WERI-Rb-1 (cell line): Measurements from ENCODE around the gene GGN.

Experiments used
- DNase-seq: peaks from one replicate; pipeline ENCODE4 v3.0.0-alpha.2; 2020
- H3K27ac ChIP-seq: fragments of 250-450 bp; sonication (Bioruptor Pico); 2 replicates; pipeline ENCODE4 v1.5.1; 2020; ENCODE audit warnings: mild to moderate bottlenecking, moderate library complexity
- H3K27me3 ChIP-seq: fragments of 250-450 bp; sonication (Bioruptor Pico); 2 replicates; pipeline ENCODE4 v1.5.1; 2021; ENCODE audit warnings: mild to moderate bottlenecking, low read depth, moderate library complexity; ENCODE audit not compliant: insufficient read depth, severe bottlenecking
- H3K36me3 ChIP-seq: fragments of 250-450 bp; sonication (Bioruptor Pico); 2 replicates; pipeline ENCODE4 v1.5.1; 2020; ENCODE audit warnings: mild to moderate bottlenecking, moderate library complexity
- H3K4me3 ChIP-seq: 2 replicates; pipeline ENCODE4 v1.5.1; 2011; ENCODE audit warnings: low read depth, mild to moderate bottlenecking, control low read depth, low read length
- H3K9me3 ChIP-seq: fragments of 250-450 bp; sonication (Bioruptor Pico); 2 replicates; pipeline ENCODE4 v1.5.1; 2021; ENCODE audit warnings: mild to moderate bottlenecking, moderate library complexity; ENCODE audit not compliant: severe bottlenecking
- TF ChIP-seq, protein P1 (sequence below): IDR thresholded peaks from 2 replicates; pipeline ENCODE4 v1.5.1; 2011; ENCODE audit warnings: low read depth, mild to moderate bottlenecking, control low read depth, inconsistent platforms, low read length

The GGN gene

DNA sequence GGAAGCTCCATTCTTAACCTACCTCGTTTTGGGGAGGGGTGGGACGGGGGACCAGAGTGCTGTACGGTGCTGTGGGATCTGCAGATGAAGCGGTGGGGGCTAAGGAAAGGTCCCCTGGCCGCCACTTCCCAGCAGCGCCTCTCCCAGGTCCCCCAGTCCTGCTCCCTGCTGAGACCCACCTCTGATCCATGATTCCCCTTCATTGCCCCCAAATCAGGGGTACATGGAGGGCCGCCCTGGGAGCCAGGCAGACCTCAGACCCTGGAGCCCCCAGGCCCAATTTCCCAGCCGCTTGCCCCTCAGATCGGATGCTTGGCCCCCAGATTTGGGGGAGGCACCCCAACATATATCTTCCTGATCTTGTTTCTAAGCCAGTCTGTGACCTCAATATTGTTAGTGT, 11.2 kb upstream of the GGN start:
- TF ChIP-seq, protein P1, sequence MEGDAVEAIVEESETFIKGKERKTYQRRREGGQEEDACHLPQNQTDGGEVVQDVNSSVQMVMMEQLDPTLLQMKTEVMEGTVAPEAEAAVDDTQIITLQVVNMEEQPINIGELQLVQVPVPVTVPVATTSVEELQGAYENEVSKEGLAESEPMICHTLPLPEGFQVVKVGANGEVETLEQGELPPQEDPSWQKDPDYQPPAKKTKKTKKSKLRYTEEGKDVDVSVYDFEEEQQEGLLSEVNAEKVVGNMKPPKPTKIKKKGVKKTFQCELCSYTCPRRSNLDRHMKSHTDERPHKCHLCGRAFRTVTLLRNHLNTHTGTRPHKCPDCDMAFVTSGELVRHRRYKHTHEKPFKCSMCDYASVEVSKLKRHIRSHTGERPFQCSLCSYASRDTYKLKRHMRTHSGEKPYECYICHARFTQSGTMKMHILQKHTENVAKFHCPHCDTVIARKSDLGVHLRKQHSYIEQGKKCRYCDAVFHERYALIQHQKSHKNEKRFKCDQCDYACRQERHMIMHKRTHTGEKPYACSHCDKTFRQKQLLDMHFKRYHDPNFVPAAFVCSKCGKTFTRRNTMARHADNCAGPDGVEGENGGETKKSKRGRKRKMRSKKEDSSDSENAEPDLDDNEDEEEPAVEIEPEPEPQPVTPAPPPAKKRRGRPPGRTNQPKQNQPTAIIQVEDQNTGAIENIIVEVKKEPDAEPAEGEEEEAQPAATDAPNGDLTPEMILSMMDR, result no peak

DNA sequence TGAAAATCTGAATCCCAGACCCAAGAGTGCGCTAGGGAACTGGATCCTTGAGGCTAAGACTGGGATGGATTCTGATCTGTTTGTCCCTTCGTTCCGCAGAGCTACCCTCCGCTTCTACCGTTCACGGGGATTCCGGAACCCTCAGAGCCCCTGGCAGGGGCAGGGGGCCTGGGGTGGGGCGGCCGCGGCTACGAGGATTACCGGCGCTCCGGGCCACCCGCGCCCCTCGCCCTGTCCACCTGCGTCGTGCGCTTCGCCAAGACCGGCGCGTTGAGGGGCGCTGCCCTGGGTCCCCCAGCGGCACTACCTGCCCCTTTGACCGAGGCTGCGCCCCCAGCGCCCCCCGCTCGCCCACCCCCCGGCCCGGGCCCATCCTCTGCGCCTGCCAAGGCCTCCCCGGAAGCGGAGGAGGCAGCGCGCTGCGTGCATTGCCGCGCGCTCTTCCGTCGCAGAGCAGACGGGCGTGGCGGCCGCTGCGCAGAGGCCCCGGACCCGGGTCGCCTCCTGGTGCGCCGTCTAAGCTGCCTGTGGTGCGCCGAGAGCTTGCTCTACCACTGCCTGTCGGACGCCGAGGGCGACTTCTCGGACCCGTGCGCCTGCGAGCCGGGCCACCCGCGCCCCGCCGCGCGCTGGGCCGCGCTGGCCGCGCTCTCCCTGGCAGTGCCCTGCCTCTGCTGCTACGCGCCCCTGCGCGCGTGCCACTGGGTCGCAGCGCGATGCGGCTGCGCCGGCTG, 7.7 kb upstream of the GGN start:
- Histone ChIP-seq H3K27me3 (no peaks in the 10 kb centered on the region), H3K9me3 (no peaks in the 10 kb centered on the region), H3K4me3 (no peak overlapping the region), H3K36me3 (no peaks in the 10 kb centered on the region), H3K27ac (no peak overlapping the region)
- no peak for DNase-seq
- TF ChIP-seq, protein P1, result no peak

More for the DNA sequence above, 11.2 kb upstream of the GGN start:
- Histone ChIP-seq H3K4me3 (no peak overlapping the region), H3K9me3 (no peaks in the 10 kb centered on the region), H3K27ac (no peak overlapping the region), H3K27me3 (no peaks in the 10 kb centered on the region), H3K36me3 (no peaks in the 10 kb centered on the region)
- no peak for DNase-seq

DNA sequence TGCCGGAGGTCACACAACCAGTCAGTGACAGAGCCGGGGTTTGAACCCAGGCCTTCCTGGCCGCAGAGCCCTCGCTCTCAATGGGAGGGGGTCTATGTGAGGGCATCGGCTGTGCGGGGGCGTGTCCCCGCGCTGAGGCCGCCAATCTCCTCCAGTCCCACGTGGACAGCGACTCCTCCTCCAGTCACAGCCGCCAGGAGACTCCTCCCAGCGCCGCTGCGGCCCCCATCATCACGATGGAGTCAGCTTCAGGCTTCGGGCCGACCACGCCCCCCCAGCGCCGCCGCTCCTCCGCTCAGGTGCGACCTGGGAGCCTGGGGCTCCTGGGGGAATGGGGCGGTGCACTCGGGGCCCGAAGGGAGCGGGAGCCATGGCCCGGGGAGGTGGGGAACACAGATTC, 6.7 kb upstream of the GGN start:
- TF ChIP-seq, protein P1, result no peak
- no peaks in the 10 kb centered on the region for H3K27me3 ChIP-seq
- no peaks in the 10 kb centered on the region for H3K36me3 ChIP-seq
- no peaks in the 10 kb centered on the region for H3K9me3 ChIP-seq
- H3K27ac ChIP-seq, result no peak overlapping the region
- no peak for DNase-seq
- no peak overlapping the region for H3K4me3 ChIP-seq

DNA sequence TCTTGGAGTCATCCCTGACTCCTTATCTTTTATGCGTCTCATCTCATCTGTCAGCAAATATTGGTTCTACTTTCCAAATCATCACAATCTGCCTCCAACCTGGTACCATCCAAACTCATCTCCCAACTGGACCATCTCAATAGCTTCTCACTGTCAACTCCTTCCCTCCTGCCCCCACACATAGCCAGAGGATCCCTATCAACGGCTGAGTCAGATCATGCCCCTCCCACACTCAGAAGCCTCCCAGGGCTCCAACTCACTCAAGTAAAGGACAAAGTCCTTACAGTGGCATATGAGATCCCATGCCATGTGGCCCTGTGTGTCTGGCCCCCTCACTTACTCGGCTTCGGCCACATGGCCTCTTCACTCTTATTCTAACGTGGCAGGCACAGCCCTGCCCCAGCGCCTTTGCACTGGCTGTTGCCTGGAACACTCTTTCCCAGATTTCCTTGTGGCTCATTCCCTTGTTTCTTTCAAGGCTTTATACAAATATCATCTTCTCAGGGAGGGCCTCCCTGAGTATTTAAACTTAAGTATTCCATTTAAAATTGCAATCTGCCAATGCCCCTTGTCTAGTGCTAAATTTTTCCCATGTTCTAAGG, 5.0 kb upstream of the GGN start:
- Histone ChIP-seq H3K9me3 (no peaks in the 10 kb centered on the region), H3K27me3 (no peaks in the 10 kb centered on the region), H3K36me3 (no peaks in the 10 kb centered on the region), H3K4me3 (no peak overlapping the region), H3K27ac (no peak overlapping the region)
- TF ChIP-seq, protein P1, result no peak
- DNase-seq, result no peak

DNA sequence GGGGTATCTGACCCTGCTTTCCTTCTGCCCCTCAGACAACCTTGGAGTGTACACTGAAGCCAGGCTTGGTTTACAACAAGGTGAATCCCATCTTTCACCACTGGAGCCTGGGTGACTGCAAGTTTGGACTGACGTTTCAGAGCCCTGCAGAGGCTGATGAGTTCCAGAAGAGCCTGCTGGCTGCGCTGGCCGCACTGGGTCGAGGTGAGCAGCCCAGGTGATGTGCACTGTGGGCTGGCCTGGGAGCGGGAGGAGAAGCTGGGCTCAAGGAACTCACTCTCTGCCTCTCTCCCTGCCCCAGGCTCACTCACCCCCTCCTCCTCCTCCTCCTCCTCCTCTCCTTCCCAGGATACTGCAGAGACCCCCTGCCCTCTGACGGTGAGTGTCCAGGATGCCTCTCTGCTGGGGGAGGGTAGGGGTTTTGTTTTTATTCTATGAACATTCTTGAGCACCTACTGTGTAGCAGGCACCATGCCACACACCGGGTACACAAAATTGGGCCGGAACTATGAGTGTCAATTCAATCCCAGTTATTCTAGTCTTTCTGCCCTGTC, 4.2 kb upstream of the GGN start:
- H3K27me3 ChIP-seq, result no peaks in the 10 kb centered on the region
- TF ChIP-seq, protein P1, result no peak
- no peak overlapping the region for H3K27ac ChIP-seq
- H3K36me3 ChIP-seq, result no peaks in the 10 kb centered on the region
- H3K4me3 ChIP-seq, result no peak overlapping the region
- H3K9me3 ChIP-seq, result no peaks in the 10 kb centered on the region
- no peak for DNase-seq
